ENCODE measurements around the gene ZNF578.

- TF ChIP-seq CTCF (IDR thresholded peaks at IDR 0.05) (no peak), POLR2AphosphoS5 (IDR thresholded peaks at IDR 0.05) (no peak)
Measured at GRCh38 chr19:52542984-52543664, 89.8 kb downstream of the ZNF578 start.

Data from breast epithelium (tissue), 3 donors.